GM12878 (cell line): ENCODE data around the gene SERHL2. TPM values are rescaled to one million over a fixed set of nuclear protein-coding genes. Genes with fewer than 3 reads are reported as not detected.

Experiments
- ASH2L ChIP-seq: fragments of 300-600, 200-600 bp; sonication (generic); IDR thresholded peaks from 2 replicates; pipeline ENCODE4 v1.6.1; 2017; ENCODE audit warnings: low read depth, mild to moderate bottlenecking, borderline replicate concordance
- BCL3 ChIP-seq: IDR thresholded peaks from 2 replicates; pipeline ENCODE4 v1.6.1; 2011; ENCODE audit warnings: borderline replicate concordance, low read depth, mild to moderate bottlenecking, moderate library complexity, low read length; ENCODE audit not compliant: insufficient read depth, poor library complexity, severe bottlenecking
- CBX3 ChIP-seq: fragments of 200-600 bp; sonication (generic); IDR thresholded peaks from 2 replicates; pipeline ENCODE4 v1.6.1; 2016; ENCODE audit warnings: low read depth, borderline replicate concordance
- CBX5 ChIP-seq: sonication (generic); IDR thresholded peaks from 2 replicates; pipeline ENCODE4 v1.6.1; 2016; ENCODE audit warnings: low read depth, moderate library complexity, mild to moderate bottlenecking, inconsistent platforms
- EGR1 ChIP-seq, 2 experiments: IDR thresholded peaks; 1 replicate in 1 of 2; 2 replicates in 1 of 2; pipeline ENCODE4 v1.6.1; 2011 to 2012; ENCODE audit warnings: low read depth in 2 of 2, low read length in 2 of 2, borderline replicate concordance in 1 of 2, mild to moderate bottlenecking in 1 of 2, moderate library complexity in 1 of 2
- EP300 ChIP-seq, 2 experiments: fragments of 150-350 bp in 1 of 2; IDR thresholded peaks; 2 replicates each; pipeline ENCODE4 v1.6.1; 2011 to 2012; ENCODE audit warnings: low read depth in 2 of 2, low read length in 2 of 2, borderline replicate concordance in 1 of 2, improper control_type of control experiment in 1 of 2, inconsistent platforms in 1 of 2; ENCODE audit not compliant: control insufficient read depth in 1 of 2
- ESRRA ChIP-seq: IDR thresholded peaks from 2 replicates; pipeline ENCODE4 v1.6.1; 2012; ENCODE audit warnings: mild to moderate bottlenecking, low read length, improper control_type of control experiment
- KLF5 ChIP-seq: fragments of 450-650 bp; IDR thresholded peaks from 2 replicates; pipeline ENCODE4 v1.6.1; 2014; ENCODE audit warnings: mild to moderate bottlenecking; ENCODE audit not compliant: partially characterized antibody
- MEF2A ChIP-seq: IDR thresholded peaks from 2 replicates; pipeline ENCODE4 v1.6.1; 2011; ENCODE audit warnings: low read depth, mild to moderate bottlenecking, low read length, moderate library complexity; ENCODE audit not compliant: insufficient read depth
- MYB ChIP-seq: fragments of 150-350 bp; IDR thresholded peaks from 2 replicates; pipeline ENCODE4 v1.6.1; 2014; ENCODE audit warnings: mild to moderate bottlenecking, low read depth, low read length, borderline replicate concordance
- NFYA ChIP-seq: IDR thresholded peaks from 2 replicates; pipeline ENCODE4 v1.6.1; 2011; ENCODE audit warnings: low read depth, mild to moderate bottlenecking, low read length, improper control_type of control experiment, borderline replicate concordance
- NFYB ChIP-seq: IDR thresholded peaks from 2 replicates; pipeline ENCODE4 v1.6.1; 2011; ENCODE audit warnings: low read depth, mild to moderate bottlenecking, low read length, improper control_type of control experiment, moderate library complexity; ENCODE audit not compliant: insufficient read depth
- NKRF ChIP-seq: fragments of 450-650 bp; conservative IDR thresholded peaks from 2 replicates; pipeline ENCODE4 v1.6.1; 2017; ENCODE audit warnings: mild to moderate bottlenecking, moderate library complexity
- POLR2AphosphoS5 ChIP-seq: IDR thresholded peaks from 2 replicates; pipeline ENCODE4 v1.6.1; 2011; ENCODE audit warnings: mild to moderate bottlenecking, low read length, inconsistent platforms
- SKIL ChIP-seq: fragments of 450-650 bp; IDR thresholded peaks from 2 replicates; pipeline ENCODE4 v1.6.1; 2017; ENCODE audit warnings: mild to moderate bottlenecking, low read depth, inconsistent platforms; ENCODE audit not compliant: poor library complexity, severe bottlenecking
- SMAD1 ChIP-seq: fragments of 450-650 bp; IDR thresholded peaks from 2 replicates; pipeline ENCODE4 v1.6.1; 2018; ENCODE audit warnings: mild to moderate bottlenecking, low read depth; ENCODE audit not compliant: partially characterized antibody
- SRF ChIP-seq, 2 experiments: IDR thresholded peaks; 2 replicates each; pipeline ENCODE4 v1.6.1; 2011; ENCODE audit warnings: low read depth in 2 of 2, low read length in 2 of 2, mild to moderate bottlenecking in 1 of 2, moderate library complexity in 1 of 2
- SUZ12 ChIP-seq: fragments of 200-600 bp; sonication (generic); IDR thresholded peaks from one replicate; pipeline ENCODE4 v1.6.1; 2018; ENCODE audit warnings: antibody characterized with exemption, mild to moderate bottlenecking; ENCODE audit not compliant: unreplicated experiment
- YY1 ChIP-seq: IDR thresholded peaks from 2 replicates; pipeline ENCODE4 v1.6.1; 2011; ENCODE audit warnings: low read depth, mild to moderate bottlenecking, low read length
- ZSCAN29 ChIP-seq: fragments of 450-650 bp; IDR thresholded peaks from 2 replicates; pipeline ENCODE4 v1.6.1; 2017; ENCODE audit warnings: mild to moderate bottlenecking, moderate library complexity
- polyA plus RNA-seq, 11 experiments: library from polyadenylated mRNA; depleted of rRNA in 4 of 11; unstranded in 6 of 11; stranded (reverse) in 5 of 11; fragments of >200 nt; fragmentation: Nextera tagmentation in 4 of 11; fragmentation: Illumina TruSeq in 1 of 11; extraction: Ambion mirVana in 4 of 11; extraction: Trizol in 1 of 11; gene quantifications; 1 replicate in 1 of 11; 2 replicates in 10 of 11; pipeline versions ENCODE4 v1.2.1 to v1.2.3, GENCODE V29; 2011 to 2016; ENCODE audit warnings: inconsistent platforms in 2 of 11, missing spikeins in 2 of 11, low read depth in 1 of 11
- total RNA-seq, 4 experiments: library from RNA; depleted of rRNA in 3 of 4; stranded (reverse); fragments of >200 nt in 3 of 4; fragmentation: Illumina TruSeq in 1 of 4; extraction: Trizol in 1 of 4; gene quantifications; 2 replicates each; pipeline versions ENCODE4 v1.2.1 to v1.2.3, GENCODE V29; 2013 to 2021

SERHL2 gene
- total and polyA plus RNA-seq, 10 of the 15 experiments (the other 5 are each of a cell fraction or from before 2014, with no cell fraction given) = 0.63 to 2.0 (median 1.2) TPM

- TF ChIP-seq SKIL = no peak
- TF ChIP-seq SUZ12 = no peak
- TF ChIP-seq NFYA = no peak
- no peak for TF ChIP-seq MYB
- TF ChIP-seq SRF (IDR thresholded peaks at IDR 0.05; ENCODE audit: low read depth in 2 of 2, low read length in 2 of 2) = no peak; a peak in 1 of 4 replicates
- no peak for TF ChIP-seq EP300 (IDR thresholded peaks at IDR 0.05; ENCODE audit: borderline replicate concordance in 1 of 2, control insufficient read depth in 1 of 2, low read depth in 2 of 2, low read length in 2 of 2)
- TF ChIP-seq NFYB = no peak
- TF ChIP-seq BCL3 = no peak
- no peak for TF ChIP-seq CBX3
- TF ChIP-seq SMAD1 = no peak
- TF ChIP-seq CBX5 = no peak
- peak; percentile 87 for TF ChIP-seq NKRF
- TF ChIP-seq ESRRA = no peak
- TF ChIP-seq ASH2L = no peak
- peak; percentile 70; the same call in 1 of the 2 replicates for TF ChIP-seq POLR2AphosphoS5
- peak; percentile 97 for TF ChIP-seq YY1
- no peak for TF ChIP-seq KLF5
- peak in 1 of 2 experiments; percentile 64; a peak in 2 of 3 replicates for TF ChIP-seq EGR1 (IDR thresholded peaks at IDR 0.05; ENCODE audit: borderline replicate concordance in 1 of 2, low read depth in 2 of 2, low read length in 2 of 2)
- no peak for TF ChIP-seq MEF2A
- TF ChIP-seq ZSCAN29 = no peak
These were observed 34.0 kb upstream of the SERHL2 start, which contains the start of gene RRP7A (continued) for GRCh38 chr22:42519525-42520401.
